Mucosa of descending colon (tissue), 3 donors: ENCODE measurements around the gene ABHD2. TPM values are rescaled to one million over a fixed set of nuclear protein-coding genes. Genes with fewer than 3 reads are reported as not detected.

Source experiments
- ATAC-seq: fragments of 200-7000 bp; cut with Tn5 transposase; one replicate; pipeline ENCODE4 v1.9.1; 2020; ENCODE audit warnings: mild to moderate bottlenecking, moderate library complexity
- DNase-seq, 3 donors: peaks; one replicate each; pipeline ENCODE4 v3.0.0-alpha.2; 2020
- H3K36me3 ChIP-seq: fragments of 200-600 bp; one replicate; pipeline ENCODE4 v1.8.0; 2021; ENCODE audit warnings: low read depth, mild to moderate bottlenecking
- H3K4me1 ChIP-seq: fragments of 200-600 bp; one replicate; pipeline ENCODE4 v1.8.0; 2021; ENCODE audit warnings: low read depth, mild to moderate bottlenecking
- H3K4me3 ChIP-seq: fragments of 200-600 bp; one replicate; pipeline ENCODE4 v1.8.0; 2021; ENCODE audit warnings: mild to moderate bottlenecking
- H3K9me3 ChIP-seq: fragments of 200-600 bp; one replicate; pipeline ENCODE4 v1.8.0; 2021; ENCODE audit warnings: mild to moderate bottlenecking
- intact Hi-C, 2 donors: fragments of 100-400 bp; cut with DNase I in 1 of 2; cut with micrococcal nuclease in 1 of 2; formaldehyde crosslinking; loops; one replicate each; pipeline versions ENCODE4 v1.11.0 to v1.11.1; 2022; cut with DNase I, micrococcal nuclease
- total RNA-seq, 3 donors: library from RNA; stranded (reverse); fragmentation: NEBNext Ultra II Directional in 2 of 3; extraction: Animal tissue kit (Norgen Biotek cat#: 25700) in 2 of 3; gene quantifications; one replicate each; pipeline versions ENCODE4 v1.2.1 to v1.2.4, GENCODE V29; 2021 to 2023
- TF ChIP-seq, protein P1 (sequence below): fragments of 200-600 bp; IDR thresholded peaks from one replicate; pipeline ENCODE4 v1.8.0; 2022; ENCODE audit warnings: antibody characterized with exemption, mild to moderate bottlenecking
- donor health status: DM: no; HTN: no; CAD: no; lungs with moderate emphysema.
- donor health status: DM: no; HTN: no; CAD: no.
- donor health status: DM: no; HTN: yes; CAD: no.

ABHD2 gene
- total RNA-seq, 3 donors from 2014 or later, result 82.2 to 156 (median 92.7) TPM

DNA sequence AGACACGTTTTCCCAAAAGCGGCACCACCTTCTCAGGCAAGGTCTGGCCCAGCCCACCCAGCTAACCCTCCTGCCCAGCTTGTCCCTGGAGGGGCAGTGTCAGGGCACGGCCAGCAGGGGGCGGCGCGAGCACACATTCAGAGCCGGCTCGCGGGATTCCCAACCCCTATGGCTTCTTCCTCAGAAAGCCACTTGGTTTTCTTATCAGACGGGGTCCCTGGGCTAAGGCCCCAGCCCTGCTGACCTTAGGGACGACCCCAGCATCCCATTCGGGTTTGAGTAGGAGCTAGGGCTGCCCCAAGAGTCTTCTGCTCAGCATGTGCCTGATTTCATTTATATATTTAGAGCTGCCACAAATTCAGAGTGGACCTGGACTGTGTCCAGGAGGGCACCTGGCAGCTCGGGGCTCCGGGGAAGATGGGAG lies 118.7 kb downstream of the ABHD2 start:
- H3K4me3 ChIP-seq, result no peak overlapping the region
- intact Hi-C loops, result no loop called here
- ATAC-seq (peak; percentile 93), DNase-seq (peak; percentile 74 to 85 (median 80))
- TF ChIP-seq, protein P1, sequence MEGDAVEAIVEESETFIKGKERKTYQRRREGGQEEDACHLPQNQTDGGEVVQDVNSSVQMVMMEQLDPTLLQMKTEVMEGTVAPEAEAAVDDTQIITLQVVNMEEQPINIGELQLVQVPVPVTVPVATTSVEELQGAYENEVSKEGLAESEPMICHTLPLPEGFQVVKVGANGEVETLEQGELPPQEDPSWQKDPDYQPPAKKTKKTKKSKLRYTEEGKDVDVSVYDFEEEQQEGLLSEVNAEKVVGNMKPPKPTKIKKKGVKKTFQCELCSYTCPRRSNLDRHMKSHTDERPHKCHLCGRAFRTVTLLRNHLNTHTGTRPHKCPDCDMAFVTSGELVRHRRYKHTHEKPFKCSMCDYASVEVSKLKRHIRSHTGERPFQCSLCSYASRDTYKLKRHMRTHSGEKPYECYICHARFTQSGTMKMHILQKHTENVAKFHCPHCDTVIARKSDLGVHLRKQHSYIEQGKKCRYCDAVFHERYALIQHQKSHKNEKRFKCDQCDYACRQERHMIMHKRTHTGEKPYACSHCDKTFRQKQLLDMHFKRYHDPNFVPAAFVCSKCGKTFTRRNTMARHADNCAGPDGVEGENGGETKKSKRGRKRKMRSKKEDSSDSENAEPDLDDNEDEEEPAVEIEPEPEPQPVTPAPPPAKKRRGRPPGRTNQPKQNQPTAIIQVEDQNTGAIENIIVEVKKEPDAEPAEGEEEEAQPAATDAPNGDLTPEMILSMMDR, result peak; percentile 96
- no peaks in the 10 kb centered on the region for H3K9me3 ChIP-seq
- H3K4me1 ChIP-seq, result peaks cover 7% of the 10 kb centered on the region
- H3K36me3 ChIP-seq, result no peaks in the 10 kb centered on the region

DNA sequence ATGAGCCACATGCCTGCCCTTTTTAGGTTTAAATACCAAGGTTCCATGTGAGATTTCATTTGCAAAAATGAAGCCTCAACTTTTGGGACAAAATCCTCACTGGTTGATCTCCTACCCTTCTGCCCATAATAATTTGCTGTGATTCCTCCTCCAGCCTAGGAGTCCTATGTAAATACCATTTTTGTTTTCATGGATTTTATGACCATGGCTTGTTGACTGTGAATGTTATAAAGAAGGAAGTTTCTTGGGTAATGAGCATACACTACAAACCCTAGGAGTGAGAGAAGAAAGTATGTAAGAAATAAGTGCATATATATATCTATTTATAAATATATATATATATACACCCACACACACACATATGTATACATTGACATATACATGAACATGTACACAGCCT lies 120.0 kb downstream of the ABHD2 start:
- Histone ChIP-seq H3K36me3 (no peaks in the 10 kb centered on the region), H3K9me3 (no peaks in the 10 kb centered on the region), H3K4me1 (peaks cover 7% of the 10 kb centered on the region), H3K4me3 (no peak overlapping the region)
- DNase-seq (no peak), ATAC-seq (peak; percentile 54)
- TF ChIP-seq, protein P1, result no peak
- intact Hi-C loops, result no loop called here

DNA sequence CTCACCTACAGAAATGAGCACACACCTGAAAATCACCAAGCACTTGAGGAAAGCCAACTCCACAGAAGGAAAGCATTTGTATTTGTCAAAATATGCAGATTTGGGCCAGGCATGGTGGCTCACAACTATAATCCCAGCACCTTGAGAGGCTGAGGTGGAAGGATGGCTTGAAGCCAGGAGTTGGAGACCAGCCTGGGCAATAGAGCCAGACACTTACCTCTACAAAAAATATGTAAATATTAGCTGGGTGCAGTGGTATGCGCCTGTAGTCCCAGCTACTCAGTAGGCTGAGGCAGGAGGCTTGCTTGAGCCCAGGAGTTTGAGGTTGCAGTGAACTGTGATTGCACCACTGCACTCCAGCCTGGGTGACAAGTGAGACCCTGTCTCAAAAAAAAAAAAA lies 120.8 kb downstream of the ABHD2 start:
- intact Hi-C loops, result no loop called here
- no peak for ATAC-seq

DNA sequence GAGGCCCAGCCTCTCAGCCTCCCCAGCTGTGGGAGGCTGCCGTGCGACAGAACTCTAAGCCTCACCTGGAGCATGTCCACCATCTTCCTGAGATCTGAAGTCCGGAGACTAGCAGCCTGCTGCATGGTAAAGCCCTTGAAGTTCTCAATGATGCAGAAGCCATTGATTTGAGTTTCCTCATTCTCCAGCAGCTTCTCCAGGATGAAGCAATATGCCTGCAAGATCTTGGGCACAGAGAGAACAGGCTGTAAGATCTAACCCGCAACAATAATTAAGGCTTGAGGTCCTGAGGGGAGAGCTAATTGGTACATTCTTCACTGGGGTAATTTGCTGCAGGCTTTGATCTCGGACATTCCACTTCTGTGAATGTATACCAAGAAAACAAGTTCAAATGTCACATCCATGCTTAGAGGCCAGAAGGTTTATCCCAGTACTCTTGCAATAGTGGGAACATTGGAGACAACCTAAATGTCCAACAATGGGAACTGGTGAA lies 123.5 kb downstream of the ABHD2 start:
- ATAC-seq (no peak), DNase-seq (no peak)
- intact Hi-C loops, result no loop called here
- TF ChIP-seq, protein P1, result no peak
- Histone ChIP-seq H3K4me3 (no peak overlapping the region), H3K9me3 (no peaks in the 10 kb centered on the region), H3K4me1 (peaks cover 7% of the 10 kb centered on the region), H3K36me3 (no peaks in the 10 kb centered on the region)

More for the DNA sequence above, 120.8 kb downstream of the ABHD2 start:
- no peaks in the 10 kb centered on the region for H3K36me3 ChIP-seq
- H3K4me1 ChIP-seq, result peaks cover 7% of the 10 kb centered on the region
- H3K9me3 ChIP-seq, result no peaks in the 10 kb centered on the region
- H3K4me3 ChIP-seq, result no peak overlapping the region
- TF ChIP-seq, protein P1, result no peak
- no peak for DNase-seq

DNA sequence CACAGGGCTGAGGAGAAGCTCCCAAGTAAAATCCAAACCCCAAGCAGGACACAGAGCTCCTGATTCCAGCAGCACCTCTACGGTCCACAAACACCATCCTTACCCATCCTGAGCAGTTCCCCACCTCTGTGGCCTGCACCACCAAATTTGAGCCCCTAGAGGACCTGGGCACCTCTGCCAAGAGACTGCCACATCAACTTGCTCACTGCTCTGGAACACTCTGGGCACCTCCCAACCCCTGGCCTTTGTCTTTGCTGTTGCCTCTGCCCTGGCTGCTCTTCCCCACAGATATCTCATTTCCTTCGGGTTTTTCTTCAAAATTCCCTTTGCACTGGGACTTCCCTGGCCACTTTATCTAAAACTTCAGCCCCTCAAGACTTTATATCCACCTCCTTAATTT lies 127.4 kb downstream of the ABHD2 start:
- ATAC-seq (no peak), DNase-seq (no peak)
- Histone ChIP-seq H3K4me1 (no peaks in the 10 kb centered on the region), H3K4me3 (no peak overlapping the region), H3K9me3 (no peaks in the 10 kb centered on the region), H3K36me3 (no peaks in the 10 kb centered on the region)
- TF ChIP-seq, protein P1, result no peak
- intact Hi-C loops, result no loop called here

DNA sequence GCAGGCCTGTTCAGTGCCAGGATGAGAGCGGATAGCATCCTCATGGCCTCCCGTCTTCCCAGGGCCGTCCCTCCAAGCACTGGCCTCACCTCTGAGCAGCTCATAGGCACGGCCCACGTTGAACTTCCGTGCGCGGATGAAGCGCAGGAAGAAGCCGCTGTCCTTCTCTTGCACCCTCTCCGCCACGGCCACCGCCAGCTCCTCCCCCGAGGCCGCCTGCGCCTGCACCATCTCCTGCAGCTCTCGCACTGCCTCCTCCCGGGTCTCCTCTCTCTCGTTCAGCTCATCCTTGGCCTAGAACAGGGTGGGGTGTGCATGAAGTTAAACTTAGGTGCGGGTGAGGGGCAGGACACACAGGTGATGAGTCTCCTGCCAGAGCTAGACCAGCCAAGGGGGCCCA lies 128.8 kb downstream of the ABHD2 start:
- DNase-seq (no peak), ATAC-seq (no peak)
- Histone ChIP-seq H3K4me1 (no peaks in the 10 kb centered on the region), H3K4me3 (no peak overlapping the region), H3K36me3 (no peaks in the 10 kb centered on the region), H3K9me3 (no peaks in the 10 kb centered on the region)
- intact Hi-C loops, result no loop called here
- TF ChIP-seq, protein P1, result no peak
